ENCODE results near the gene OR1A2.
"Not testable (repeated sequence)": the region's sequence is repeated elsewhere in the genome, so short reads cannot be mapped to it uniquely, and the experiment has no call there.

The OR1A2 gene, protein sequence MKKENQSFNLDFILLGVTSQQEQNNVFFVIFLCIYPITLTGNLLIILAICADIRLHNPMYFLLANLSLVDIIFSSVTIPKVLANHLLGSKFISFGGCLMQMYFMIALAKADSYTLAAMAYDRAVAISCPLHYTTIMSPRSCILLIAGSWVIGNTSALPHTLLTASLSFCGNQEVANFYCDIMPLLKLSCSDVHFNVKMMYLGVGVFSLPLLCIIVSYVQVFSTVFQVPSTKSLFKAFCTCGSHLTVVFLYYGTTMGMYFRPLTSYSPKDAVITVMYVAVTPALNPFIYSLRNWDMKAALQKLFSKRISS

DNA sequence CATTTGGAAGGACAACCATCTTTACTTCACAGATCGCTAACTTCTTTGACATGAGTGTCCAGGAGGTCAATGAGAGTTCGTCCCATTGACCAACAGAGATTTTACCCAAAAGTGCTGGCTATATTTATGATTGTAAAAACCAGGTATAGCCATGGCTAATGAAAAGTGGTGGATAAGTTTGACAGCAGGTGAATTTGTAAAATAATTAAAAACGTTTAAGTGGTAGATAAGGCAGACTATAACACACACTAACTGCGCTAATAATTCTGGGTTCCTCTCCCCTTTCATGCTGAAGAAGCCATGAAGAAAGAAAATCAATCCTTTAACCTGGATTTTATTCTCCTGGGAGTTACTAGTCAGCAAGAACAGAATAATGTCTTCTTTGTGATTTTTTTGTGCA lies at the start of gene OR1A2:
Gene OR1A2 (plus strand): TSS at position 301 of the 400 bp plus-strand sequence. CDS start 0 bp downstream, at position 301.
- in situ Hi-C loops (cut with MboI; ENCODE audit: low sequenced_read_pairs), result no loop called here

DNA sequence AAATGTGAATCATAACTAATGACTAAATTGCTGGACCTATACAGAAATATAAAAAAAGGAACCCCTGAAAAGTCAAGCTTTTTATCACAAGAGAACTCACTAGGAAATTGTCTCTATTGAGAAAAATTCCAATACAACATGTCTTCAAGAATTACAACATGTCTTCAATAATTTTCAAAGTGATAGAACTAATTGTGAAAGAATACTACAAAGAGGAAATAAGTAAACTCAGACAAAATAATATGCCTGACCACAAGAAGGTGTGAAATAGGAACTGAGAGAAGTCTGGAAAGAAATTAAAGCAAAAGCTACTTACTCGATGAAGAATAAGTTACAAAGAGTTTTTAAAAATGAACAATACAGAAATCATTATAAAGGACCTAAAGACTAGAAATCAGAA lies 40.1 kb upstream of the OR1A2 start:
- in situ Hi-C loops (cut with MboI; ENCODE audit: low sequenced_read_pairs), result no loop called here

DNA sequence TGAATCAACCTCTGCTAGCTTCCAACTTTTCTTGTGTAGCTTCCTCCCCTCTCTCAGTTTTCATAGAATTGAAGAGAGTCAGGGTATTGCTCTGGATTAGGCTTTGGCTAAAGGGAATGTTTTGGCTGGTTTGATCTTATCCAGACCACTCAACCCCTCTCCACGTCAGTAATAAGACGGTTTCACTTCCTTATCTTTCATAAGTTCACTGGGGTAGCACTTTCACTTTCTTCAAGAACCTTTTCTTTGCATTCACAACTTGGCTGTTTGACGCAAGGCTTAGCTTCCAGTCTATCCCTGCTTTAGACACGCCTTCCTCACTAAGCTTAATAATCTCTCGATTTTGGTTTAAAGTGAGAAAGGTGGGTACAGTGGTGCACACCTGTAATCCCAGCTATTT lies 29.7 kb upstream of the OR1A2 start:
- in situ Hi-C loops (cut with MboI; ENCODE audit: low sequenced_read_pairs), result no loop called here

DNA sequence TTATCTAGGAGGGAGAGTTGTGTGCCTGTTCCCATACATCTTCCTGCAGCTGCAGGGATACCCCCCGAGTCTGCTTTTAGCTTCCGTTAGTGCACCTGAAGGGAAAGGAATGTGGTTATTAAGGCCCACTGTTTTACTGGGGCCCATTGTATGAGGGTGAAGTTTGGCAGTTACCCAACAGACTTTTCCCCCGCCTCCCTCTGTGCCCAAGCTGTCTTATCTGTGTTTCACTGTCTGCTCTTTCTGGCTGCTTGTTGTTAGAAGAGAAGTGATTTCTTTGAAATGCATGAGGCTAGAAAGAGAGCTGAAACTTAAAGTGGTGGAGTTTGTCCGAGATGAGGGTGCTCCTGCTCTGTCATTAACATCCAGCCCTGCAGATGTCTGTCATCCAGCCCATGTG lies 7.4 kb upstream of the OR1A2 start:
- in situ Hi-C loops (cut with MboI; ENCODE audit: low sequenced_read_pairs), result no loop called here

DNA sequence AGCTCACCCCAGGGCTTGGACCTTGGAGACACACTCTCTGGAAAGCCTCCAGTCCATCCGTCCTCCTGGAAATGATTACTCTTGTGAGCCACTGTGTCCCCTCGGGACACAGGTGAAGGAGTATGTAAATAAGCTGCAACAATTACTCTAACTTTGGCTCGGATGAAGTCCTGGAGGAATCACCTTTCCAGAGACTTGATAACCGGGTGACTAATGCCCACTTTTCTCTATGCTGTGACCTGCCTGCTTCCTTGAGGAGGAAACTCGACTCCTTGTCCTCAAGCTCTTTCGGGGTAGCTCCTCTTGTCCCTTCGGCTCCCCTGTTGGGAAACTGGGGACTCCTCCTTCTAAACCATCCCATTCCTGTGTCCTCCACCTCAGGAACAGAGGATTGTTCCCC lies 10.0 kb downstream of the OR1A2 start, which contains the start of gene OR1A1:
Gene OR1A1 (plus strand): TSS at position 301 of the 400 bp plus-strand sequence. CDS start 7,954 bp downstream, outside the sequence.
- in situ Hi-C loops (cut with MboI; ENCODE audit: low sequenced_read_pairs), result no loop called here

DNA sequence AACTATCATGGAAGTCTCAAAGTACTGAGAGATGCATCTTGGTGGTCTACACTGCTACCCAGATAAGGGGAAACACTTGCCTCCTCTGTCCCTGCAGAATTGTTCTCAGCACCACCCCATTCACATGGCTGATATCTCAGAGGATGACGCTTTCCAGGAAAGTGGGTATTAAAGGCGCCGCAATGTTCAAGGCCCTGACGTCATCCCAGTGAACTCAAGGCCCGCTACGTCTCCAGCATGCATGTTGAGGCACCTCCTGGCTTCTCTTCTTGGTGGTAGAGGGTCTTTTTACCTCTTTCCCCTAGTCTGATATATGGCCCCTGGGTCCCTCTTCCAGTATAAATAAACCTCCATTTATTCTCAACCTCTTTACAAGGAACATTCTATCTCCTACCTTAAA lies 11.2 kb downstream of the OR1A2 start:
- in situ Hi-C loops (cut with MboI; ENCODE audit: low sequenced_read_pairs), result no loop called here

DNA sequence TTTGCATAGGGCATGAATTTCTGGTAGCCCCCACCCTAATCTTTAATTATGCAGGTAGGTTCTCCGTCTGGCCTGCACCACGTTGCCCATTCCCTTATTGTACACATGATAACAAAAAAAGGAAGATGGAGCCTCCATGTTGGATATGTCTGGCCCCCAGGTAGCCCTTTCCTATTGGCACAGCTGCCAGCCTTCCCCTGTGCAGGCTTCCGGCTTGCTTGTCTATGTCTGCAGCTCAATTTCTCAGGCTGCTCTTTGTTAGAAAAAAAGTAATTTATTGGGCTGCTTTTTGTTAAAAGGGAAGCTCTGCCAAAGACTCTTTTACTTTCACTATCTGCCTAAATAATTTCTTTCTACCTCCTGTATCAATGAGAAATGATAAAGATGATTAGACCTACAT lies 15.7 kb downstream of the OR1A2 start:
- in situ Hi-C loops (cut with MboI; ENCODE audit: low sequenced_read_pairs), result no loop called here

DNA sequence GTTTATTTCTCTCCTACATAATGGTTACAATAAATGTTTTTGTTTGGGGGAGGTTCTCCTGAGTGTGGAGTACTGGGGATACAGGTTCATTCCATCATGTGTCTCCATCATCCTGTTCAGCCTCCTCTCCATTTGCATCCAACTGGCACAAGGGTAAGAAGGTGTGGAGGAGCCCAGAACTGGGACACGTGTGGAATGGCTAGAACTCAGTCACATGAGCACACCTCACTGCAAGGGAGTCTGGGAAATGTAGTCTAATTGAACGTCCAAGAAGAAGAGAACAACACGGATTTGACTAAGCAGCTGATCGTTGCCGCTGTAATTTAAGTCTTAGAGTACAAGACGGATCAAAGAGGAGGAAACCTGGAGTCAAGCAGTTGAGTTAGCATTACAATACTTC lies 16.3 kb downstream of the OR1A2 start:
- in situ Hi-C loops (cut with MboI; ENCODE audit: low sequenced_read_pairs), result no loop called here

DNA sequence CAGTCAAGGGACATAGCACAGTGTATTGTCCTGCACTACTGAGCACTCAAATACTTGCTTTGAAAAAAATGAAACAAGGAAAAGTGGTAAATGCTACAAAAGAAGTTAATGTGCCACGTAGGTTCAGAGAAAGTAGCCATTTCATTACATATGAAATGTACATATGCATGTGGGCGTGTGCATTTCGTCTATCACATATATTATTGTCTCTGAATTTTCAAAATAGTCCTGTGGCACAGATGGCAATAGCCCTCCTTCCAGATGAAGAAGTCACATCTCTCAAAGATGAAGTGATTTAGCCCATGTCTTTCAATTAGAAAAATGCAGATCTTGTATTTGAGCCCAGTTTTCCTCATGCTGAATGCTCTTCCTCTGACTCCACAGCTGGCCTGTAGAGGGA lies 22.7 kb downstream of the OR1A2 start:
- in situ Hi-C loops (cut with MboI; ENCODE audit: low sequenced_read_pairs), result not testable (repeated sequence)

DNA sequence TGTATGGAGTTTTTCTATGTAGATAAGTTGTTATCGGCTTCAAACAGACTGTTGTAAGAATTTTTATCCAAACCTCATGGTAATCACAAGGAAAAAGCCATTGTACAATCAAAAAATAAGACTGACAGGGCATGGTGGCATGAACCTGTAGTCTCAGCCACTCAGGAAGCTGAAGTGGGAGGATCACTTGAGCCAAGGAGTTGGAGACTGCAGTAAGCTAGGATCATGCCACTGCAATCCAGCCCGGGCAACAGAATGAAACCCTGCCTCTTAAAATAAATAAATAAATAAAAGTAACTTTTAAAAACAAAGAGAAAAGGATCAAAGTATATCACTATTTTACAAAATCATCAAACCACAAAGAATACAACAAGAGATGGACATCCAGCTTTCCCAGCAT lies 24.5 kb downstream of the OR1A2 start:
- in situ Hi-C loops (cut with MboI; ENCODE audit: low sequenced_read_pairs), result no loop called here

DNA sequence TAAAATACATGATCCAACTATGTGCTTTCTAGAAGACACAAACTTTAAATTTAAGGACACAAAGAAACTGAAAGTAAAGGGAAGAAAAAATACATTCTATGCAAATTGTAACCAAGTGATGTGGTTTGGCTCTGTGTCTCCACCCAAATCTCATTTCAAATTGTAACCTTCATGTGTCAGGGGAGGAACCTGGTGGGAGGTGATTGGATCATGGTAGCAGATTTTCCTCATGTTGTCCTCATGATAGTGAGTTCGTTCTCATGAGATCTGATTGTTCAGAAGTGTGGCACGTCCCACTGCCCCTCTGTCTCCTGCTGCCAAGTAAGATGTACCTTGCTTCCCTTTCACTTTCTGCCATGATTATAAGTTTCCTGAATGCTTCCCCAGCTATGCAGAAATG lies 25.2 kb downstream of the OR1A2 start:
- in situ Hi-C loops (cut with MboI; ENCODE audit: low sequenced_read_pairs), result no loop called here

DNA sequence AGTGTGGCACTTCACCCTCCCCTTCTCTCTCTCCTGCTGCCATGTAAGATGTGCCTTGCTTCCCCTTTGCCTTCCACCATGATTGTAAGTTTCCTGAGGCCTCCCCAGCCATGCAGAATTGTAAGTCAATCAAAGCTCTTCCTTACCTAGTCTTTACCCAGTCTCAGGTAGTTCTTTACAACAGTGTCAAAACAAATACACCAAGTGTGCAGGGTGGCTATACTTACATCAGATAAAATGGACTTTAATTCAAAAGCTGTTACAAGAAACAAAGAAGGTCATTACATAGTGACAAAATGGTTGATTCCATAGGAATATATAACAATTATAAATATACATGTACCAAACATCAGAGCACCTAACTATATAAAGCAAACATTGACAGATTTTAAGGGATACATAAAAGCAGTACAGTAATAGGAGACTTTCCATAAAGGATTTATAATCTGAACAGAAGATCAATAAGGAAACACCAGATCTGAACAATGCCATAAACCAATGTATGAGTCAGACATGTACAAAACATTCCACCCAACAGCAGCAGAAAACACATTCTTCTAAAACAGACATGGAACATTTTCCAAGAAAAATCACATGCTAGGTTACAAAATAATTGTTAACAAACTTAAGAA lies 27.5 kb downstream of the OR1A2 start:
- in situ Hi-C loops (cut with MboI; ENCODE audit: low sequenced_read_pairs), result not testable (repeated sequence)

DNA sequence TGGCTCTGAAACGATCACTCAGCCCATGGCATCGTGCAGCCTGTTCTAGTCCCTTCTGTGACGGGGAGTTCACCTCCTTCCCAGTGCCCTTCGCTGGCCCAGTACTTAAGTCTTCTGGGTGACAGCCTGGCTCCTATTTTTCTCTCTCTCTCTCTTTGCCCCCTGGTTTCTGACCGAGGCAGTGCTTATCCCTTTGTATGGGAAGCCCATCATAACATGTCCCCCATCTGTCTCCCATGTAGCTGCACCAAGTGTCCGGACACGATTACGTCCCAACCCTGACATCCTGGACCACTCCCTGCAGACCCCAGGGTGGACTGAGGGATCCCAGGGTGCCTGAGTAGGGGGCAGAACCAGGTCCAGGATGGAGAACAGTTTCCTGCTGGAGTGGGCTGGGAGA lies 35.0 kb downstream of the OR1A2 start:
- in situ Hi-C loops (cut with MboI; ENCODE audit: low sequenced_read_pairs), result not testable (repeated sequence)

DNA sequence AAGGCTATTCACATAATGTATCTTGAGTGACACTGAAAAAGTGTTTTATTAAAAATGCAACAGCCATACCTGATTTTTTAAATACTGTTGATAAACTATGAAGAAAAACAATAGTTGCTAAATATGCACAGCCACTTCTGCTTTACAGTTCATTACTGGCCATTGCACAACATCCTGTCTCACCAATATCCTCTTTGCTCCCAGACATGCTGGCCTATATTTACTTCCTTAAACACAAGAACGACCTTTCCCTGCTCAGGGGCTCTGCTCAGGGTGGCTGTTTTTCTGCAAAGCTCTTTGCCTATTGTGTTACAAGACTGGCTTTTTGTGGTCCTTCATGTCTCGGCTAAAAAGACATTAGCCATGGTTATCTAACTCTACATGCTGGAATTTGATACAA lies 41.4 kb downstream of the OR1A2 start:
- in situ Hi-C loops (cut with MboI; ENCODE audit: low sequenced_read_pairs), result not testable (repeated sequence)

DNA sequence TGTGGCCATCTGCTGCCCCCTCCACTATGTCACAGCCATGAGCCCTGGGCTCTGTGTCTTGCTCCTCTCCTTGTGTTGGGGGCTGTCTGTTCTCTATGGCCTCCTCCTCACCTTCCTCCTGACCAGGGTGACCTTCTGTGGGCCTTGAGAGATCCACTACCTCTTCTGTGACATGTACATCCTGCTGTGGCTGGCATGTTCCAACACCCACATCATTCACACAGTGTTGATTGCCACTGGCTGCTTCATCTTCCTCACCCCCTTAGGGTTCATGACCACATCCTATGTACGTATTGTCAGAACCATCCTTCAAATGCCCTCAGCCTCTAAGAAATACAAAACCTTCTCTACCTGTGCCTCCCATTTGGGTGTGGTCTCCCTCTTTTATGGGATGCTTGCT lies 43.7 kb downstream of the OR1A2 start:
- in situ Hi-C loops (cut with MboI; ENCODE audit: low sequenced_read_pairs), result not testable (repeated sequence)

DNA sequence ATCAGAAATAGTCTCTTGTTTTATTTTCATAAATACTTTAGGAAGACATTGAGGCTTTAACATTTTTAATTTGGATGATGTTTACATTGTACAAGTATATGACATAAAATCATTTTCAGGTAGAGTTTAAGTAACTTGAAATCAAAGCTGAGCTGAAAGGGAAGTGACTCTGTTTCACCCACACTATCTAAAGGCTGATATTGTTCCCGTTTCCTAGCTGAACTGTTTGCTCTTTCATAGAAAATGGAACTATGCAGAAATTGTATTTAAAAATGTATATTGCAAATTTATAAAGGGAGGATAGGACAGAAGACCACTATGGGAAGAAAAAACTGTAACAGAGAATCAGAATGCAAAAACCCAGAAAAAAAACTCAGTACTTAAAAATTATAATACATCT lies 47.5 kb downstream of the OR1A2 start:
- in situ Hi-C loops (cut with MboI; ENCODE audit: low sequenced_read_pairs), result not testable (repeated sequence)

Data from HL-60/S4 (cell line).